ENCODE data around the gene ALK. TPM values are rescaled to one million over a fixed set of nuclear protein-coding genes. Genes with fewer than 3 reads are reported as not detected.

Gene ALK
- total RNA-seq, 3 donors from 2014 or later: 0.07 to 2.4 (median 0.09) TPM

DNA sequence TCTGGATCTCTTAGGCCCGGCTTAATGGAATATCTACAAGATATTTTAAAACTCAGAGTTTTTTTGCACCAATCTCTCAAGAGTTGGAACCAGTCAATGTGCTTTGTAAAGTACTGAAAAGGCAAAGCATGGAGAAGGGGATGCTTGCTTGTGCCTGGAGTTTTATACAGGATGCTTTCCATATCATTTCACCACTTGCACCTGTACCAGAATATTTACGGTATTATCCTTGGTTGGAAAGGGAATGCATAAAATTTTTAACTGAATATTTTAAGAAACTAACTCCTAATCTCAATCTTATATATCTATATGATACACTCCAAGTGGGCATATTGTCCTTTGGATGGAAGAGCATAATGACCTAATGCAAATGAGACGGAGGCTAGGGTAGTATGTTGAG is 487.5 kb downstream of the ALK start:
- DNase-seq: no peak
- no peak for ATAC-seq
- H3K4me3 ChIP-seq: no peak overlapping the region
- H3K4me1 ChIP-seq (ENCODE audit: low read depth): no peaks in the 10 kb centered on the region
- TF ChIP-seq, protein P1, sequence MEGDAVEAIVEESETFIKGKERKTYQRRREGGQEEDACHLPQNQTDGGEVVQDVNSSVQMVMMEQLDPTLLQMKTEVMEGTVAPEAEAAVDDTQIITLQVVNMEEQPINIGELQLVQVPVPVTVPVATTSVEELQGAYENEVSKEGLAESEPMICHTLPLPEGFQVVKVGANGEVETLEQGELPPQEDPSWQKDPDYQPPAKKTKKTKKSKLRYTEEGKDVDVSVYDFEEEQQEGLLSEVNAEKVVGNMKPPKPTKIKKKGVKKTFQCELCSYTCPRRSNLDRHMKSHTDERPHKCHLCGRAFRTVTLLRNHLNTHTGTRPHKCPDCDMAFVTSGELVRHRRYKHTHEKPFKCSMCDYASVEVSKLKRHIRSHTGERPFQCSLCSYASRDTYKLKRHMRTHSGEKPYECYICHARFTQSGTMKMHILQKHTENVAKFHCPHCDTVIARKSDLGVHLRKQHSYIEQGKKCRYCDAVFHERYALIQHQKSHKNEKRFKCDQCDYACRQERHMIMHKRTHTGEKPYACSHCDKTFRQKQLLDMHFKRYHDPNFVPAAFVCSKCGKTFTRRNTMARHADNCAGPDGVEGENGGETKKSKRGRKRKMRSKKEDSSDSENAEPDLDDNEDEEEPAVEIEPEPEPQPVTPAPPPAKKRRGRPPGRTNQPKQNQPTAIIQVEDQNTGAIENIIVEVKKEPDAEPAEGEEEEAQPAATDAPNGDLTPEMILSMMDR (IDR thresholded peaks at IDR 0.05): no peak
- no peaks in the 10 kb centered on the region for H3K9me3 ChIP-seq
- intact Hi-C loops (cut with DNase I, micrococcal nuclease): no loop called here
- no peaks in the 10 kb centered on the region for H3K36me3 ChIP-seq (ENCODE audit: low read depth)

DNA sequence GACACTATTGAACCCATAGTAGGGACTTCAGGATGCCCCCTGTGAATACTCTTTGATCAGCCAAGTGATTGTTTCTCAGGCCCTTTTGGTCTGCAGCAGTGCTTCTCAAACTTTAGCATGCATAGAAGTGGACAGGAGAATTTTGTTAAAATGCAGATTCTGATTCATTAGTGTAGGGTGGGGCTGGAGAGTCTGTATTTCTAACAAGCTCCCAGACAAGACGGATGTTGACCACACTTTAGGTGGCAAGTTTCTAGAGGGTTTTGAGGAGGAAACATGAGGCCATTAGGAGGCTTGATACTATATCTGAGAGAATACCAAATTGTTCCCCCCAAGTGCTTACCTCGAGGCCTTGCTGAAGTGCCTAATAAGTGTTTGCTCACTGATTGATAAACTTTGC is 488.3 kb downstream of the ALK start:
- no peak for DNase-seq
- Histone ChIP-seq H3K9me3 (no peaks in the 10 kb centered on the region), H3K36me3 (ENCODE audit: low read depth) (no peaks in the 10 kb centered on the region), H3K4me3 (no peak overlapping the region), H3K4me1 (ENCODE audit: low read depth) (no peaks in the 10 kb centered on the region)
- ATAC-seq: no peak
- TF ChIP-seq, protein P1 (IDR thresholded peaks at IDR 0.05): no peak
- intact Hi-C loops (cut with DNase I, micrococcal nuclease): no loop called here

DNA sequence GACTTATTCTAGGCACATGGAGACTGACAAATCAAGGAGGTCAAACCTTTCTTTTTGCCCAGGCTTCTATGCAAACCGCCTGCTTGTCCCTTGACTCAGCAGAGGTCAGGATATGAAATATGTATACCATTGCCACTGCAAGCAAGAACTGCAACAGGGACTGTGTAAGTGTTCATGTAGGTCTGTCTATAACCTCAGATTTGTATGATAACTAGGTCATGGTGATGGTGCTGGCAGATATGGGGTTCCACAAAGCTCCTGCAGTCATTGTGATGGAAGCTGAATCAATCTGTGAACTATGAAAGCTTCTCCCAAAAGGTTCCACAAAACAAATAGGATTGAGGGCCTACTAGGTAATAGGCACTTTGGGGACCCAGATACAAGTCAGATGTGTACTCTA is 489.9 kb downstream of the ALK start:
- DNase-seq: no peak
- no peaks in the 10 kb centered on the region for H3K4me1 ChIP-seq (ENCODE audit: low read depth)
- H3K36me3 ChIP-seq (ENCODE audit: low read depth): no peaks in the 10 kb centered on the region
- no peaks in the 10 kb centered on the region for H3K9me3 ChIP-seq
- intact Hi-C loops (cut with DNase I, micrococcal nuclease): no loop called here
- no peak overlapping the region for H3K4me3 ChIP-seq
- TF ChIP-seq, protein P1 (IDR thresholded peaks at IDR 0.05): no peak
- ATAC-seq: no peak

DNA sequence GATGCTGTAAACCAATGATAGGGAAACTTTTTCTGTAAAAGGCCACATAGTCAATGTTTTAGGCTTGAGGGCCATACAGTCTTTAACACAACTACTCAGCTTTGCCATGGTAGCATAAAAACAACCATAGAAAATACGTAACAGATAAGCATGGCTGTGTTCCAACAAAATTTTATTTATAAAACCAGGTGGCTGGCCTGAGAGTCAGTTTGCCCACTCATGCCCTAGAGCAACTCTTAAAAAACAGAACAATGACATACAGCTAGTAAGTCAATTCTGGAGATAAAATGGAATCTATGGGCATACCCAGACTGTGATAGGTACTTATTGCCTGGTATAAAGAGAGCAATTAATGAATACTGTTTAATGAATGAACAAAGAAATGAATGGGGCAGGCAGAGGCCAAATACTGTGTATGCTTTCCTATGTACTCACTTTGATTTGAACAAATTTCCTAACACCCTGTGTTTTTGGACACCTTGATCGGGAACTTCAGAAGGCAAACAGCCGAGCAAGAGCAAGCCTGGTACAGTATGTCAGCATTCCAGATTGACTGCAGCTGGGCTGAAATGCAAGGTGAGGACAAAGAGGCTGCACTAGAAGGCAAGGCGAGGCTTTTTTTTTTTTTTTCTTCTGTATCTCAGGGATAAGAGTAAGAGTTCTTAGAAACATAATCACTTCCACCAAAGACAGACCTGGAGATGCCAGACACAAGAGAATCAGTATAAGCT is 490.8 kb downstream of the ALK start:
- H3K4me3 ChIP-seq: no peak overlapping the region
- H3K36me3 ChIP-seq (ENCODE audit: low read depth): no peaks in the 10 kb centered on the region
- DNase-seq (no peak), ATAC-seq (no peak)
- TF ChIP-seq, protein P1 (IDR thresholded peaks at IDR 0.05): no peak
- H3K9me3 ChIP-seq: no peaks in the 10 kb centered on the region
- H3K4me1 ChIP-seq (ENCODE audit: low read depth): no peaks in the 10 kb centered on the region
- intact Hi-C loops (cut with DNase I, micrococcal nuclease): no loop called here

DNA sequence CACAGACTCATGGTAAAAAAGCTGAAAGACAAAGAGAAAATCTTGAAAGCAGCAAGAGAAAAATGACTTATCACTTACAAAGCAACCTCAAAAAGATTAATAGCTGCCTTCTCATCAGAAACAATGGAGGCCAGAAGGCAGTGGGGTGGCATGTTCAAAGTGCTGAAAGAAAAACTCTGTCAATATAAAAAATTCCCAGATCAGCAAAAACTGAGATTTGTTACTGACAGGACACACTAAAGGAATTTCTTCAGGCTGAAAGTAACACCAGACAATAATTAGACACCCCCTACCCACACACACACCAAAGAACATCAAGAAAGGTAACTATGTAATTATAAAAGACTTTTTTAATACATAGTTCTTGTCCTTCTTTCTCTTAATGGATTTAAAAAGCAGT is 495.0 kb downstream of the ALK start:
- no peak overlapping the region for H3K4me3 ChIP-seq
- DNase-seq (no peak), ATAC-seq (no peak)
- no peaks in the 10 kb centered on the region for H3K4me1 ChIP-seq (ENCODE audit: low read depth)
- TF ChIP-seq, protein P1 (IDR thresholded peaks at IDR 0.05): no peak
- intact Hi-C loops (cut with DNase I, micrococcal nuclease): no loop called here
- no peaks in the 10 kb centered on the region for H3K36me3 ChIP-seq (ENCODE audit: low read depth)
- no peaks in the 10 kb centered on the region for H3K9me3 ChIP-seq

DNA sequence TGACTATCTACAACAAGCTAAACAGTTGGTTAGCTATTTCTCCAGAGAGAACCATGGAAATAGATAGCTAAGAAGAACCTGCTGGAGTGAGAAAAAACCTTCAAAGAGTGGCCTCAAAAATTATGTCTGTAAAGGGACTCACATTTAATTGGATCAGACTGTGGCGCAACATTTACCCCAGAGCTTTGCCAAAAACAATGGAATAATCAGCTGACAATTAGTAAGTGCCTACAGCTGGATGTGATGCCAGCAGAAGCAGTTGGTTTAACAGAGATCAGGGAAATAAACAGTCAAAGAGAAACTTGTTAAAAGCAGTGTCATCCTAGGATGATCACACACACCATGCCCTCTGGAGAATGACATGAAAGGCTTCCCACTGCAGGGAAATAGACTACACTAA is 495.5 kb downstream of the ALK start:
- DNase-seq (no peak), ATAC-seq (no peak)
- intact Hi-C loops (cut with DNase I, micrococcal nuclease): no loop called here
- Histone ChIP-seq H3K9me3 (no peaks in the 10 kb centered on the region), H3K36me3 (ENCODE audit: low read depth) (no peaks in the 10 kb centered on the region), H3K4me3 (no peak overlapping the region), H3K4me1 (ENCODE audit: low read depth) (no peaks in the 10 kb centered on the region)
- TF ChIP-seq, protein P1 (IDR thresholded peaks at IDR 0.05): no peak

Measured in mucosa of descending colon (tissue), 3 donors.